C4-2B (cell line): ENCODE results near the gene XPNPEP1.

Experiments used
- CTCF ChIP-seq: fragments of 450-650 bp; conservative IDR thresholded peaks from 2 replicates; pipeline ENCODE4 v1.5.1; 2017; ENCODE audit warnings: mild to moderate bottlenecking
- ZFX ChIP-seq: fragments of 450-650 bp; IDR thresholded peaks from 2 replicates; pipeline ENCODE4 v1.6.1; 2017

- no peak for TF ChIP-seq CTCF
- no peak for TF ChIP-seq ZFX
Measured at GRCh38 chr10:109932391-109932790, 9.1 kb upstream of the XPNPEP1 start.
